Middle frontal gyrus (tissue), 1 donor: ENCODE results near the gene SLC22A23.

Source experiments
- DNase-seq: peaks from one replicate; pipeline ENCODE4 v3.0.0-alpha.2; 2015; ENCODE audit warnings: low spot score; ENCODE audit errors: extremely low spot score

Gene SLC22A23

DNA sequence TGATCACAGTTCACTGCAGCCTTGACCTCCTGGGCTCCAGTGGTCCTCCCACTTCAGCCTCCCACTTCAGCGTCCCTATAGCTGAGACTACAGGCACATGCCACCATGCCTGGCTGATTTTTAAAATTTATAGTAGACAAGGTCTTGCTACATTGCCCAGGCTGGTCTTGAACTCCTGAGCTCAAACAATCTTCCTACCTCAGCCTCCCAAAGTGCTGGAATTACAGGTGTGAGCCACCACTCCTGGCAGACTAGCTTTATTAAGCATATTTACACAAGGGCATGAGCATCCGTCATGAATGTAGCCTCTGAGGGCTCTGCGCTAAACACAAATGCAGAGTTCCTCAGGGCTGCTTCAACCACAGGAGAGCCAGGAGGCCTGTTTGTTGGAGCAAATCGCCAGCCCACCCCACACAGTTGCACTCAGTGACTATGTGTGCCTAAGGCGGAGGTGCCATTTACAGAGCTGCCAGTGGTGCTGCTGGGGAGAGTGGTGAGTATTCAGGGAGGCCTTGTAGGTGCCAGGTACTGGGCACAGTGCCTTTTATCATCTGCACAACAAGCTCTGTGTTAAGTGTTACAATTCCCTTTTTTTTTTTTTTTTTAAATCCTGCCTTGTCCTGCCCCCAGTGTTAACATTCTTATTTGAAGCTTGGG, 119.9 kb downstream of the SLC22A23 start:
- DNase-seq: no peak

DNA sequence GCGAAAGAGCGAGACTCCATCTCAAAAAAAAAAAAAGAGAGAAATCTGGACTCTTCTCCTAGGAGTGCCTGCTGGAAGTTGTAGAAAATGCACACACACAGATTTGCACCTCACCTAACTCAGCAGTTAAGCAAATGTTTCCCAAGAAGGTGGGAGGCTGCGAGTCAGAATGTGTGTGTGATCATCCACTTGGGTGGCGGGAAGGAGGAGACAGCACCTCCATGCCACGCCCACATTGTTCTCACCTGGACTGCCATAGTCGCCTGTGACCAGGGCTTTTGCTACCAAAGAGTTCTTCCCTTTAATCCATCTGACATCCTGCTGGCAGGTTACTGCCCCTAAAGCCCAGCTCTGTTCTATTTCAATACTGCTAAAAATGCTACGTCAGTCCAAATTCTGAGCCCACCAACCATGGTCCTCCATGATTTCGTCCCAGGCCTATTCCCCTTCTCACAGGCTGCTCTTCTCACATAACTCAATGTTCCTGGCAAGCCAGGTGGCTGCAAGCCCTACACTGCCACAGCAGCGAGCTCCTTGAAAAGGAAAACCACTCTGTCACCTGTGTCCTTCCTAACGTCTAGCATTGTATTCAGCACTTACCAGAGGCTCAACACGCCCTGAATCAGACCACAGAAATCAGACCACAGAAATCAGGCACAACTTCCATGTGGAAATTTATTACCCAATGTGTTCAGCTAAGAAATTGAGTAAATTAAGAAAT, 120.6 kb downstream of the SLC22A23 start:
- no peak for DNase-seq

DNA sequence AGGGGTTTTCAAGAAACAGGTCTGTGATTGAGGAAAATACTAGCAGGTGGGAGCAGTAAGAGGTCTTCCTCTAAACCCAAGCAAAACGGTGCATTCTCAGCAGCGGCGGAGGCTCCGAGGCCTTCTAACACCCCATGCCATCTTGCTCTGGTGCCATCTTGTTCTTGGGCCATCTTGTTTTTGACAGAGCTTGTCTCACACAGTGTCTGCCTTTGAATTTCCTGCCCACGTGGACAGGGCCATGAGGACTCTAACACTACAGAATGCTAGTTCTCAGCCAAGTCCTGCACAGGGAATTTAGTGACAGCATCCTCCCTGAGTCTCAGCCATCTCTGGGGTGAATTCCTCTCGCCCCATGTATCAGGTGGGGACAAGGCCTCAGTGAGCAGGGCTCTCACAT, 121.7 kb downstream of the SLC22A23 start:
- no peak for DNase-seq

DNA sequence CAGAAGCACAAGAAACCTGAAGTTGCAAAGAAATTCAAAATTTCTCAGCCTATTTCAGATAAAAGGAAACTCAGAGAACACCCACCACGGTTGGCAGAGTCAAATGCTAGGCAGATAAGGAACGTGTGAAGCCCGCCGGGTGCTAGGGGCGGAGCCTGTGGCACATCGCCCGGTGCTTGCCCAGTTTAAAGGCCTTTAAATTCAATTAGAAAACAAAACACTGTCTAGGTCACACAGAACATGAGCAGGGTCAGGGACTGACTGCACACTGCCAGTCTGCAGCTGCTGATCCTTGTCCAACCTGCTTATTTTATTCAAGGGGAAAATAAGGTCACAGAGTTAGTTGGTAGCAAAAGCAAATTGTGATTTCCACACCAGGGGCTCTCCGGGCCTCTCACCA, 122.3 kb downstream of the SLC22A23 start:
- DNase-seq: no peak

DNA sequence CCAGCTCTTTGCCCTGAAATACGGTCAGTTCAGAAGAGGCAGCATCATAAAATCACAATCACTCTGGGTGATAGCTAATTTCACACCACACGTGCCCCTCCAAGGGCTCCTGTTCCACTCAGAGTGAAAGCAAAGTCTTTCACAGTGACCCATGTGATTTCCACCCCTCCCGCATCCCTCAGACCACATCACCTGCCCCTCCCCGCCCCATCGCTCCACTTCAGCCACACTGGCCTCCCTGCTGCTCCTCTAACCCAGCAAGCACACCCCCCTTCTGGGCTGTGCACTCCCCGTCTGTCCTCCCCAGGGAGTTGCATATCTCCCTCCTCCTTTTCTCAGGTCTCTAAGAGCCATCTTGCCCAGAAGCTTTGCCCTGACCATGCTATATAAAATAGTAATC, 123.6 kb downstream of the SLC22A23 start:
- DNase-seq: no peak

DNA sequence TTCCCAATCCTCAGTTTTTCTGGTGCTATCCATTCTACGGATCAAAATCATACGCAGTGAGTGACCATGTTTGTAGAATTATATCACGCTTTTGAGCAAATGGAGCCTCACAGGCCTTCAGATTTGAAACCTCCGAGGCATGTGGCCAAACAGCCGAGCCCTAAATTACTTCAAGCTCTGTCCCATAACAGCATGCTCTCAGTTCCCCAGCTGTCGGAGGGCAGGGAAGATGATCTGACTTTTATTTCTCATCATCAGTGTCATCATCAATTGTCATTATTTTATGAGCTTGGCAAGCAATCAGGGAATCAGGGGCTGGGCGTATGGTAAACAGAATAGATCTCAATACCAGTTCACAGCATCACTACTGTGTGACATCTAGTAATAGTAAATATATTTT, 124.9 kb downstream of the SLC22A23 start:
- no peak for DNase-seq

DNA sequence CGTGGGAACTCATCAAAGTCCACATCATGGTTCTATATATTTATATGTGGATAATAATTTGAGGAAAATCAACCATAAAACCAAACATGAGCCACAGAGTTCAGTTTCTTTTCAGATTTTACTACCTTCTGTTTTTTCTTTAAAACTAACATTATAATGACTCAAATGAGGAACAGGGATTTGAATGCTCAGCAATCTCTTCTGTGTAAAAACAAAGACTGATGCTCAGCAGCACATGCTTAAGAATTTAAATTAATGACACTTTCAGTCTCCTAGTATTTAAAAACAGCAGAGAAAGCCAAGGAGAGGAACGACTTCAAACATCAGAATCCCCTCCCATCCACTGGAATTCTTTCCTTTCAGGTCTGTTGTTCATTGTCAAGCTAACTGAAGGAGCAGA, 125.4 kb downstream of the SLC22A23 start:
- DNase-seq: no peak

DNA sequence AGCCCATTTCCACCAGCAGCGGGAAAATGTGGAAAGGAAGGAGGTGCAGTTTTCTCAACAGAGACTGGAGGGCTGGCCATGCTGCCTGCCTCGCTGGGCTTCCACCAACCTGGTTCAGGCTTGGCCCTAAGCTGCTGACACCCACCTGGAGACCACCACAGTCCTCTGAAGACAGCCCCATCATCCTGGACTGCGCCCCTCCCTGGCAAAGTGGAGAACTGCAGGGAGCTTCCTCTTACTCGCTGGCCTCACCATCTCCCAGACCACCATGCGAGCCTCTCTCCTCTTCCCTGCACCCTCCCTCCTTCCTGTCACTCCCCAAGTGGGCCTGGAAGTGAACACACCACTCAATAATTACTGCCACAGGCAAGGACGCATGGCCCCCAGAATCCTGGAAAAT, 126.7 kb downstream of the SLC22A23 start:
- DNase-seq: no peak

DNA sequence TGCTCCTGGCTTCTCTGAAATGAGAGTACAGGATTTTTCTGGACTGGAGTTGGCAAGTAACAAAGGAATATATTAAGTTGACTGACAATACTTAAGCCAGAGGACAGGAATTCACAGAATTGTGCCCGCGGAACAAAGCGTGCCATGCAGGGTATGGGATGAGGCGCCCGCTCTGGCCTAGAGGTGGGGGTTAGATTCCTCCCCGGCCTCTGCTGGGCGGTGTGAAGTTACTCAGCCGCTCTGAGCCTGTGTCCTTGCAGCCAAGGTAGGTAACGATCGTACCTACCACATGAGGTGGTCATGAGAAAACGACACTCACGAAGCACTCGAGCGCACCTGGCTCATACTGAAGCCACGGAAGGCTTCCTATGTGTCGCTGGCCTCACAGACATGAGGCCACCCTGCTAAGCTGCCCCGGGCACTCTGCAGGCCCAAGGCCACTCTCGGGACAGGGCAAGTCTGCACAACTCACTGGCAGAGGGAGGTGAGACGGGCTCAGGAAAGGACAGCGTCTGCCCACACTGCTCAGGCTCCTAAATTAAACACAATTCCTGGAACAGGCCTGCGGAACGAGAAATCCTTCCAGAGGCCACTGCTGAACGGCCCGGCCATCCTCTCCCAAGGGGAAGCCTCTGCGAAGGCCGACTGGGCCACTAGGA, 127.3 kb downstream of the SLC22A23 start:
- no peak for DNase-seq

DNA sequence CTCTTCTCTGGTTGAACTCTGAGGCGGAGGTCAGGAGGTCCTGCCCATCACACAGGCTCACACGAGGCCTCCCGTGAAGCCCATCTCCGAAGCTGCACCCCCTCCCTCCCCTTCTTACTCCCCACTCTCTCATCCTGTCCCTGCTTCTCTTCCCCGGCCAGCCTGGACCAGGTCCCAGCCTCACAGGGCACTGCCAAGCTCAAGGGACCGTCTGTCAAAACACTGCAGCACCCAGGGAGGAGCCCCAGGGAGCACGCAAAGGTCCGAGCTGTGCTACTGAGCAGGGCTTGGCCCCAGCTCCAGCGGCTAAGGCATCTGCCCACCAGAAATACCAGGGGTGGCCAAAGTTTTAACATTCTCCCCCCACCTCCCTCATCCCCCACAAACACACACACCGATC, 128.1 kb downstream of the SLC22A23 start:
- no peak for DNase-seq

DNA sequence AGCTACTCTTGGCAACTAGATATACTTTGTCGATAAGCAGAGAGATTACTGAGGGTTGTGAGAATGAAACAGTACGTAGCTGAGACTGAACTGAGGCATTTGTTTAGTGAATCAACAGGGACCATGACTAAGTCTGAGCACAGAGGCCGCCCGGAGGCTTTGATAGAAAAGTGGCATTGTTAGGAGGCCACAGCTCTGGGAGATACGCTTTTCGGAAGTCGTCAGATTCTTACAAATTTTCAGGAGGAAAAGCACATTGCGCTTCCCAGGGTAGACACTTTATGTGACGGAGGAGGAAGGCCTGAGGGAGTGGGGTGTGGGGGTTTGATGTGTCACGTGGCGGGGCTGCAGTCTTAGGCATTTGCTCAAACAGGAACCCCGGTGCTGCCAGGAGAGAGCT, 128.7 kb downstream of the SLC22A23 start:
- DNase-seq: no peak

DNA sequence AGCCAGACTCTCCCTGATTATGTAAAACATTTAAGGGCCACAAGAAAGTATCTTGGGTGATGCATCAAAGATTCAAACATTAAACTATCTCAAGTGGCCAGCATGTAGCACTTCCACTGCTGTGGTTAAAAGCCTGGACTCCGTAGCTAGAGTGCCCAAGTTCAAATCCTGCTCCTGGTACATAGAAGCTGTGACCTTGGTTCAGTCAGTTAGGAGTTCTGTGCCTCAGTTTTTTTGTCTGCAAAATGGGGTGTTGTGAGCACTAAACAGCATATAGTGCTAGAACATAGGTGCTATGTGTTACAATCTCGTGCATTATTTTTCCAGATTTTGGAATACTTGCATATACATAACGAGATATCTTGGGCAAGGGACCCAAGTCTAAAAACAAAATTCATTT, 129.4 kb downstream of the SLC22A23 start:
- no peak for DNase-seq

DNA sequence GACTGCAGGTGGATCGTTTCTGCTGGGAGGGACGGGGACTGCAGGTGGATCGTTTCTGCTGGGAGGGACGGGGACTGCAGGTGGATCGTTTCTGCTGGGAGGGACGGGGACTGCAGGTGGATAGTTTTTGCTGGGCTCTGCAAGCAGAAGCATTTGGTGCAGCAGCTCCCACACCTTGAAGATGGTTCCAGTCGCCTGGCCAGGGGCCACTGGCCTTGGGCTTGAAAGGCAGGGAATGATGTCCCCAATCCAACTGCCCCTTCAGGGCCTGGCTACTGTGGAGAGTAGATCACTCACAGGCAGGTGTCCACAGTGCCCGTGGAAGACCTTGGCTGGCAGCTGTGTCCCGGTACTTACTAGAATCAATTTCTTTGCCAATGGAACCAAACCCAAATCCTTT, 129.9 kb downstream of the SLC22A23 start:
- no peak for DNase-seq

DNA sequence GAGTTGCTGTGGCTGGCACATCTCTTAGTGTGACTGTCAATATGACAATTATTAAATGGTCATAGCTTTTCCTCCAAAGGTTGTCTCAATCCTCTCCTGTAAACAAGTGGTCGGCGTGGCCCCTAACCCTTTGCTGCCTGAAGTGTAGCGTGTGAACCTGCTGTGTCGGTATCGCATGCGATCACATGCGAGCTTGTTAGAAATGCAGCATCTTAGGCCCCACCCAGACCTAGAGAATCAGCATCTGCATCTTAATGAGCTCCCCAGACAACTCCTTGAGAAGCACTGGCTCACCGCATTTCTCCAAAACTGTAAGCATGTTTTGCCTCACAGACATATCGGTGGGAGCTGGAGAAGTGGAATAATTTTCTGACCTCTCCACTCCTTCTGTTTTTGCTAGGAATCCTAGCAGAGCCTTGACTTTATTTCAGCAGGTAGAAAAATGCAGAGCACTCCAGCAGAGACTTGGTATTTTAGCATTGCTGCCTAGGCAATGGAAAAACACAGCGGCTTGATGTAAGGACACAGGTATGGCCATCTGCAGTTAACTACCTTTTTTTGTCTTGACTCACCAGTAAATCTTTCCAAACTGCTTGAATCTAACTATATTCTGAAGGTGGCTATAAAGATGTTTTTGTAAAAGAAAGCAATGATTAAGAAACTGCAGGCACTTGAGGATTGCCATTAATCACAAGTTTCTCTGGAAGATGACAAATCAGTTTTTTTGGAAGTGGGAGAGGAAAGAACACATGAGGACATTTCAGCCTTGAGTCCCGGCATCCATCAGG, 130.5 kb downstream of the SLC22A23 start:
- DNase-seq: no peak

DNA sequence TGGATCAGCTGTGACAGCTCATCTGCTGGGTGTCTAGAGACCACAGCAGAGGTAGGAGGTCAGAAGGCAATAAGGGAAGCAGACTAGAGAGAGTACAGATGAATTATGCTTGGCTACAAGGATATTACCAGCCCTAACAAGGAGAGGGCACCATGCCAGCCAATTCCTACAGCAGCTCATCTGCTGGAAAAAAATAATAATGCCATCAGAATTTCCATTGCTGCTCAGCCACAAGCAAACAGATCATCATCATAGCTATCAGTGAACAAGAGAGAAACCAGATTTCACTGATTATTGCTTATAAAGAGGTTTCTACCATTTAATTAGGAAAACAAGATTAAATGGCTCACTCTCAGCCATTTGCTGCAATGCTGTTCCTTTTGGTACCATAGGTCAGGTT, 131.6 kb downstream of the SLC22A23 start:
- DNase-seq: no peak

DNA sequence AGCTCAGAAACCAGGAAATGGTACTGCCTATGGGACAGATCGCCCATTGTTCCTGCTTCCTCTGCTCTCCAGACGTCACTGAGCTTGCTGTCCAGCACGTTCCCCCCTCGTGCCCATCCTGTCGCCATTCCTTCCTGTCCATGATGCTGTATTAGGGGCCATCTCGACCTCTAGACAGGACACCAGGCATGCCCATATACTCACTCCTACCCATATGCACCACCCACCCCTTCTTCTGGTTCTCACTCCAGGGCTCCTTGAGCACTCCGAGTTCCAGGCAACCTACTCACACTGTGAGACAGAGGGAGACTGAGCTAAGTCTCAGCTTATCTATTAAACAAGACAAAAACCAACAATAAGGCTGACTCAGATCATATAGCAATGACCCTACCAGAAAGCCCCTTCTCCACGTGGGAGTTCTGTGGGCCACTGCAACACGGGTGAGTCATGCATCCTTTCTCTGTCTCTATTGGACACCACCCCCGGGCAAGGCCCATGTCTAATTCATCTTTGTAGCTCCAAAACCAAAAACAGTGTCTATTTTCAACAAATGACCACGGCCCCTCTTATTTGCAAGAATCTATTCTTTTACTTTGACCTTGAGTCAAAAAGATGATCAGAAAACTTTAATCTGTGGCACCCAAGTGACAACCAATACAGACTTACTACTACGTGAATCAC, 132.4 kb downstream of the SLC22A23 start:
- no peak for DNase-seq

DNA sequence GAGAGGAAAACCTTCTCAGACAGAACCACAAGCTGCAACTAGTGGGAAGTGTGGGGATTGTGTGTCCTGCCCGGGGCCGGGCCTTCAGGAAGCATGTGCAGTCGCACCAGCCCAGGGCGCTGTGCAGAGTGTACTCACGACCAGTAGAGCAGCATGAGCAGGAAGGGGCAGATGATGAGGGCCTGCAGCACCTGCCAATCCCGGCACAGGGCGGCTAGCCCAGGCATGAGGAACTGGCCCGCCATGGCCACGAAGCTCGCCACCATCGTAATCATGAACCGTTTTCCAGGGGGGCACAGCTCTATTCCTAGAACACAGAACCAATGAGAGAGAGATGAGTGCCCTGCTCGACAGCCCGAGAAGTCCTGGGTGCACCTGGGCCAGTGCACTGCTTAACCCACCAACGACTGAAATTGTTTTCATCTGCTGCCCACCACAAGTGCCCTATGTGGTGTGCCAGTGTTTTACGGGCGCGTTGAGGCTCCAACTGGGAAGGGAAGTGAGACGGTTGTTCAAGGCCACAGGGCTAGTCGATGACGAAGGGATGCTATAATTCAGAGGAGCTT, 133.1 kb downstream of the SLC22A23 start:
- no peak for DNase-seq

DNA sequence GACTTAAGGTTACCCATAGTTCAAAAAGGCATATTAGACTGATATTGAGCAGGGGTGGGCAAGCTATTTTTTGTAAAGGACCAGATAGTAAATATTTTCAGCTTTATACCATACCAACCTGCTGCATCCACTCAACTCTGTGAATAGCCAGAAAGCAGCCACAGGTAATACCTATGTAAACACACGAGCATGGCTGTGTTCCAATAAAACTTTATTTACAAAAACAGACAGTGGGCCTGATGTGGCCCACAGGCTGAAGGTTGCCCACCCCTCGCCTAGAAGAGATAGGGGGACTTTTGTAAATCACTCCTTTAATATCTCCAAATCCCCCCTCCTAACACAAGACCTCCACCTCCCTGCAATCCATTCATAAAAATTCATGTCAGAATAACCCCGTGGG, 133.7 kb downstream of the SLC22A23 start:
- no peak for DNase-seq

DNA sequence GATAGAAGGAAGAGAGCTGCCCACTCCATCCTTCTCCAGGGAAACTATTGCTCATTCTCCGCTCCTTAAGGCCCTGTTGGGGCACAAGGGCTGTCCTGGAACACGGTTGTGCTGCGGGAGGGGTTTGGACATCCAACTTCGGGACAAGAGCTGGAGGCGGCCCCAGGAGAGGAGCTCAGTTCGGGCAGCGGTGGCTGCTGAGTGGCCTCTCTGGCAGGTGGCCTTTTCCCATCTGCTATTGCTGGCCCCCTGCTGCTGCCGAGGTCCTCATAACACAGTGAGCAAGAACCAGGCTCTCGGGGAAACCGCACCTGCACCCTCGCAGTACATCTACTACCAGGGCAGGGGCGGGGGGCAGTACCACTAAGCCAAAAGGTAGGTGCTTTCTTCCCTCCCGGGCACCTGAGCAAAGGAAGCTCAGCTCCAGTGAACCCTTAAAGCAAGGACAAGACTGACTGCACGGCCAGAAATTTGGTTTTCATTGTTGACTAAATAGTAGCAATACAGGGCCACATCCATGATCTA, 134.4 kb downstream of the SLC22A23 start:
- DNase-seq: no peak

DNA sequence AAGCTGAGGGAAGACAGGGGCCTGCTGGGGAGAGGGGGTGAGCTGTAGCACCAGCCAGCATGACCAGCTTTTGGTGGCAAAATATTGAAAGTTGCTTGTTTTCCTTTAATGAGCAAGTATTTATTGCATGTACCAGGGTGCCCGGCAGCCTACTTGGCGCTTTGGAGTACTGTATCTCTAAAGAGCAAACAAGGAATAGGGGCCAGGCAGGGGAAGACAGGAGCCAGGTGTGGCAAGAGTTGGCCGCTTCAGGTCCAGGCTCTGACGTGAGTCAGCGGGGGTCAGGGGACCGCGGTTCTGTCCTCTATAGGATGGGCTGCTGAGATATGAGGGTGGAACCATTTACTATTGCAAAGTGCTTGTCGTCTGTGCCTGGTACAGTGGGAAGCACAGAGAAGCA, 135.0 kb downstream of the SLC22A23 start:
- no peak for DNase-seq

DNA sequence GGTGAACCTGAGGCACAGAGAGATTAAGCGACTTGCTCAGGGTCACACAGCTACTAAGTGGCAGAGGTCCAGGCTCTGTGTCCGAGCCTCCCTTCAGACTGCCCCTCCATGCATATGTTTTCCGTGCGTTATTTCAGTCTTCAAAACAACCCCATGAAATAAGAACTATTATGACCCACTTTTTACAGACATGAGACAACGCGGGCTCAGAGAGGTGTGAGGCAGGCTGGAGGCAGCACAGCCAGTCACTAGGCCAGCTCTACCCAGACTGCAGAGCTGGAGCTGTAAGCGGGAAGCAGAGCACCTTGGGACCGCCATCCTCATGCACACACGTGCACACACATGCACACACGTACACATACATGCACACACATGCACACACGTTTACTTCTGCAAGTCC, 135.8 kb downstream of the SLC22A23 start:
- DNase-seq: no peak
